Fibroblast of mammary gland (primary cell): Measurements from ENCODE around the gene SNED1.

Source experiments
- DNase-seq: peaks from one replicate; pipeline ENCODE4 v3.0.0-alpha.2; 2010; ENCODE audit warnings: low read depth
- H3K4me3 ChIP-seq: 2 replicates; pipeline ENCODE4 v1.5.1; 2011; ENCODE audit warnings: low read depth, mild to moderate bottlenecking, low read length, moderate library complexity; ENCODE audit not compliant: control insufficient read depth
- CTCF ChIP-seq: conservative IDR thresholded peaks from 2 replicates; pipeline ENCODE4 v1.5.1; 2011; ENCODE audit warnings: low read depth, low read length, inconsistent platforms; ENCODE audit not compliant: control insufficient read depth, insufficient read depth

The SNED1 gene

GRCh38 chr2:241033994-241034393 is 35.6 kb downstream of the SNED1 start:
- no peak for DNase-seq
- no peak overlapping the region for H3K4me3 ChIP-seq
- TF ChIP-seq CTCF, result no peak

- no peak for TF ChIP-seq CTCF
- no peak for DNase-seq
- no peak overlapping the region for H3K4me3 ChIP-seq
Measured at GRCh38 chr2:241034490-241035141, 36.2 kb downstream of the SNED1 start.

GRCh38 chr2:241035142-241035817 is 36.9 kb downstream of the SNED1 start:
- DNase-seq, result no peak
- no peak overlapping the region for H3K4me3 ChIP-seq
- no peak for TF ChIP-seq CTCF

GRCh38 chr2:241035818-241036396 is 37.5 kb downstream of the SNED1 start:
- no peak for TF ChIP-seq CTCF
- no peak overlapping the region for H3K4me3 ChIP-seq
- DNase-seq, result no peak

GRCh38 chr2:241036397-241036963 is 38.1 kb downstream of the SNED1 start:
- DNase-seq, result peak; percentile 15
- TF ChIP-seq CTCF, result no peak
- H3K4me3 ChIP-seq, result no peak overlapping the region

GRCh38 chr2:241036964-241037421 is 38.6 kb downstream of the SNED1 start:
- no peak overlapping the region for H3K4me3 ChIP-seq
- DNase-seq, result no peak

More at GRCh38 chr2:241036964-241037421, 38.6 kb downstream of the SNED1 start:
- TF ChIP-seq CTCF, result no peak
